Activated naive CD8-positive, alpha-beta T cell treated with anti-CD3 and anti-CD28 coated beads, Interleukin-2, amount 50 U/mL, for 16 hours (primary cell): ENCODE measurements around the gene MCTS1.
"Not testable (repeated sequence)": the region's sequence is repeated elsewhere in the genome, so short reads cannot be mapped to it uniquely, and the experiment has no call there.

Experiments
- DNase-seq: peaks from one replicate; pipeline ENCODE4 v3.0.0-alpha.2; 2020; ENCODE audit warnings: low read depth, low spot score

MCTS1 gene, protein sequence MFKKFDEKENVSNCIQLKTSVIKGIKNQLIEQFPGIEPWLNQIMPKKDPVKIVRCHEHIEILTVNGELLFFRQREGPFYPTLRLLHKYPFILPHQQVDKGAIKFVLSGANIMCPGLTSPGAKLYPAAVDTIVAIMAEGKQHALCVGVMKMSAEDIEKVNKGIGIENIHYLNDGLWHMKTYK

DNA sequence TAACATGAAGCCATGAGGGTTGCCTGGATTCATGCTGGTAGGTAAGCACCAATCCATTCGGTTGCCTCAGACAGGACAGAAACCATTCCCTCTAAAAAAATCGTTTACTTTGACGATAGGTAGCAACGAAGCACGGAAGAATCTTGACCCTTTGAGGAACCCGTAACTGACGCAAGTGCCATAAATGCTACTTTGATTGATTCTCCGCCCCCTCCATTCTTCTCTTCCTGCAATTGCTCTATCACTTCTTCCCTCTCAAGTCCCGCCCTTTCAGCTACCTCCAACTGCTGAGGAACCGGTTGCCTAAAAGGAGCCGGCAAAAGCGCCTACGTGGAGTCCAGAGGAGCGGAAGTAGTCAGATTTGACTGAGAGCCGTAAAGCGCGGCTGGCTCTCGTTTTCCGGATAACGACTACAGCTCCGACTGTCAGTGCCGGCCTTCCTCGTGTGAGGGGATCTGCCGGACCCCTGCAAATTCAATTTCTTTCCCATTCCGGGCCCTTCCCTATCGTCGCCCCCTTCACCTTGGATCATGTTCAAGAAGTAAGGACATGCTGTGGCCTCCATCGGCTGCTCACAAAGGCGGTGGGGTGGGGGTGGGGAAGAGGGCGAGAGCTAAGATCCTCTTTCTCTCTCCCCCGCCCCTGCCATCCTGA, at the start of gene MCTS1:
Gene MCTS1, plus strand, starts transcription at position 395 of the 654 bp plus-strand sequence. Its CDS starts 136 bp downstream, at position 531.
- peak; percentile 49 for DNase-seq

DNA sequence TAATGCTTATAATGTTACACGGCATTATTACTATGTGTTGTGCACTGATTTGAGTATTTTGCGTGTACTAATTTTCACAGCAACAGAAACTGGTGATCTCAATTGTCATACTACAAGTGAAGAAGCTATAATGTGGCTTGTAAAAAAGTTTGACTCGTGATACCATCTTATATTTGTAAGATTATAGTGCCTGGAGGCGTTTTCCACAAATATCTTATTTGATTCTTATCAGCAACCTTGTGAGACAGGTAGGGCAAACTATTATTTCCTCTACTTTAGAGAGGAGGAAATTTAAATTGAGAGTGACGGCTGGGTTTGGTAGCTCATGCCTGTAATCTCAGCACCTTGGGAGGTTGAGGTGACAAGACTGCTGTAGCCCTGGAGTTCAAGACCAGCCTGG, 47.6 kb upstream of the MCTS1 start:
- DNase-seq, result no peak

DNA sequence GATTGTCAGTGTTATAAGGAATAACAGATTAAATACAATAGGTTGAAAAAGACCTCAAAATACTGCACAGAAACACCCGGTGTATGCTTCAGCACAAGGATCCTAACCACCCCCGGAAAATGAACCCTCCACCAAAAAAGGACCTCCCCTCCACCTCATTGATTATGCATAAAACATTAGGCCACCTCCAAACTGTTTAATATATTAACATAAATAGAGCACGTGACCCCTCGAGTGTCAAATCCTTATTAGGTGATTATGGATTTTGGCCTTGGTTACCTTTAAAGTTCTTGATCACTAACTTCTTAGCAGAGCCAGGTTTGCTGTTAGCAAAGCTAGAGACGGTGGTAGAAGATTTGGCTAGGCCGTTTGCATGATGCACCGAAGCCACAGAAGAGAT, 44.1 kb upstream of the MCTS1 start:
- no peak for DNase-seq

DNA sequence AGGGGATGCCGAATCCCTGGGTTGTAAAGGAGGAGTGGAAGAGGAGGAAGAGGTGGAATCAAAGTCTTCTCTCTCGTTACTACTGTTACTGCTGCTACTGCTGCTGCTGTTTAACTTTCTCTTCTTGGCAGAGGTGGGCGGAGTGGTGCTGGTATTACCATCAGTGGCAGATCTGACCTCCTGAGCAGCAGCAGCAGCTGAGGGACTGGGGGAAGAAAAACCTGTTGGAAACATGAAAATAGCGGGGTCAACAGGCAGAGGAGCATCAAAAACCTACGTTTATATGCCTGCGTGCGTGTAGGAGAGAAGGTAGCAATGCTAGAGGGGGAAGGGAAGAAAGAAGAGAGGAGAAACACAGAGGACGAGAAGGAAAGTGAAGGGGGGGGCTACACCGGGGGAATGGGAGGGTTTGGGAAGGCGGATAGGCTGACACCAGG, 43.5 kb upstream of the MCTS1 start:
- DNase-seq, result no peak

DNA sequence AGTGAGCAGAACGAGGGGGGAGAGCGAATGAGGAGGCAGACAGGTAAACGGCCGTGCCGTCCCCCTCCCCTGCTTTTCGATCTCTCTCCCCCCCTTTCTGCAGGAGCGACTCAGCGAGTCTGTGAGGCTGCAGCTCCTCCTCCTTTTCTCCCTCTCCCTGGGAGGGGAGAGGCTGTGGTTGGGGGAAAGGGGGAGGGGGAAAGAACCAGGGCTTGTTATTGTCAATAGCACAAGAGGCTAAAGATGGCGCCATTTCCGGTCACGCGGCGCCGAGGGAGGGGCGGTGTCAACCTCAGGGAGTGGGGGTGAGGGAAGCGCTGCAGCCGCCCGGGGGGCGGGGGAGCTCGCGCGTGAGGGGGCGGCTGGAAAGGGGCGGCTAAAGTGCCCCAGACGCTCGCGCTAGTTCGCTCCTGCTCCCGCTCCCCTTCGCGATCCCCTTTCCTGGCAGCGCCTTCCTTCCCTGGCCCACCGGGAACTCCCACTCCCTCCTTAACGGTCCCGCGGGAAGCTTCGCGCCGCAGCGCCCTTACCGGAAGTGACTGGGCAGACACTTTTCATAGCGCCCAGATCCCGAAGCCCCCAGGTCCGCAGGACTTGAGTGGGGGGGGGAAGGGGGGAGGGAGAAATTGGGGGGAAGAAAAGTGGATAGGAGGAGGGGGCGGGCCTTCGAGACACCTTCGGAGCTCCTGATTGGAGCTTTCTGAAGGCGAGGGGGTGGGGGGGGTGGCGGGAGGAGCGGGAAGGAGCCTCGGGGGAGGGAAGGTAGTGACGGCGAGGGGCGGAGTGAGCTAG, 42.9 kb upstream of the MCTS1 start, which contains the start of gene CUL4B:
Gene CUL4B, minus strand, starts transcription at position 121 of the 792 bp plus-strand sequence. CDS start 324 bp downstream, outside the sequence.
- peak; percentile 66 for DNase-seq

DNA sequence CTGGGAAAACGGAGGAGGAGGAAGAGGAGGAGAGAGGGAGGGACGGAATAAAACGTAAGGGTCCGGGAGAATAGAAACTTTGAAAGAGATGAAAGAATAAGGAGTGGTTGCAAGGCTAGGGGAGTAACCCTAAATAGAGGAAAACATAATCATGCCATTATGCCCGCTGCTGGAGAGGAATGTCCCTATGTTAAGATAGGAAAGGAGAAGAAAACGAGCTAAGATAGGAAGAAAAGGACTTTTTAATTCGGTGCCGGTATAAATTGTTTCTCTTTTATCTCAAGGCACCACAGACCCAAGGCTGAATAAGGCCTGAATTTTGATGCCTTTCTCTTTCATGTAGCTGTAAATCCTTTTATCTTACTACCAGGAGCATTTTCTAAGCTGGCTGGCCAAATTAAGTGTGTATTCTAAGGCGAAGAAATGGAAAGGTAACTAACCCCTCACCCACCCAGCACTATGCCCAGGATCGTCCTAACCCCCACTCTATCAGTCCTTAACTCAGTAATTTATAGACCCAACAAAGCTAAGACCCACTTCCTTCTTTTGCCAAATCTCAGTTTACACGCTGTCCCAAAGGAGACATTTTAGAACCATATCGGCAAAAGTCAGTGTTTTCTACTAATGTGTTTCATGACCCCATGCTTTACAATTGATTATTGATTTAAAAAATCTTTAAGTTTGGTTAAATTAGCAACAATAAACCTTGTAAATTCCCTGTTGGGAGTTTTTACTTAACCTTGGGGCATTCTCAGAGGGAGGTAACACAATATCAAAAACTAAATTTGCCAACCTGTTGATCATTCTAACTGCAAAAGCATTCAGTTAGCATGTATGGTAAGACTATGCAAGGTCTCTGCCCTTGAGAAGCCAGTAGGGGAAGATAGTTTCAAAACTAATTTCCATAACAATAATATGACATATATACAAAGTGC, 42.0 kb upstream of the MCTS1 start:
- DNase-seq, result no peak

DNA sequence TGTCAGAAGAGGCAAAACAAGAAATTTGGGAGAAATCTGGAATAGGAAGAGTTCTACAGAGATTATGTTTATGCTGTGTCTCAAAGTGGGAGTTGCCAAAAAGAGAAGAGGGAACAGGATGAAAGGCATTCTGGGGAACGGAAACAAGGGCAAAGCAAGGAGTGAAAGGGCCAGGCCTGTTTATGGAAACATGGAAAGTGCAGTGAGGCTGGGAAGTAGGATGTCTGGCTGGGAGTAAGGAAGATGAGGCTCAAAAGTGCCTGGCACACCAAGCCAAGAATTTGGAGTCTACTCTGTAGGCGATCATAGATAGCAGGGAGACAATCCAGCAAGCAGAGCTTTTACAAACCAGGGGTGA, 41.4 kb upstream of the MCTS1 start:
- no peak for DNase-seq

DNA sequence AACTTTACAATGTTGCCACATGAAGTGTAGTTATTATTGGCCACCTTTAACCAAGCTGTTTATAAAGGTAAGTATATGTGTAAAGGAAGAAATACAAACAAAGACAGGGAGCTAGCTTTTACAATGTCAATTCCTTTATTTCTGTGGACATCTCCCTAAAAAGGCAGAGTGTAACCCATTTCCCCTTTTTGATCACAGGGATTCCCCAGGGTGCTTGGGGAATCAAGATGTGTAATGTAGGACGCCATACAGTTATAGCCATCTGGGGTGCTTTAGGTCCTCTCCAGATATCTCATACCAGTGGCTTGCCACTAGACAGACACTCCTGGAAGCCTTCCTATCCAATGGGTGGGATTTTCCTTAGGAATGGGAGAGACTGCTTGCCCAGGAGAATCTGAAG, 39.0 kb upstream of the MCTS1 start:
- DNase-seq, result no peak

DNA sequence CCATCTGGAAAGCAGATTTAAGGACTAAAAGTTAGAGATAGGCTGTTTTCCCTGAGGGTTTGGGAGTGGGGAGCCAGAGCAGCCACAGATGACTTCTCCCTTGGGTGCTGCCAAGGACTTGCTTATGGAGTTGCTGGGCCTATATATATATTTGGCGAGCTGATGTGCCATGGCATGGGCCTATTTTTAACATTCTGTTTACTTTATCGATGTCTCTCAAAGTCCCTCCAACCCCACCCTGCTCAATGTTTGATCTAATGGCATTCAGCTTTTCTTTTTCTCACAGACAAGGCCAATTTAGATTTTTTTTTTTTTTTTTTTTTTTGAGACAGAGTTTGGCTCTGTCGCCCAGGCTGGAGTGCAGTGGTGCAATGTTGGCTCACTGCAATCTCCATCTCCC, 37.1 kb upstream of the MCTS1 start:
- no peak for DNase-seq

DNA sequence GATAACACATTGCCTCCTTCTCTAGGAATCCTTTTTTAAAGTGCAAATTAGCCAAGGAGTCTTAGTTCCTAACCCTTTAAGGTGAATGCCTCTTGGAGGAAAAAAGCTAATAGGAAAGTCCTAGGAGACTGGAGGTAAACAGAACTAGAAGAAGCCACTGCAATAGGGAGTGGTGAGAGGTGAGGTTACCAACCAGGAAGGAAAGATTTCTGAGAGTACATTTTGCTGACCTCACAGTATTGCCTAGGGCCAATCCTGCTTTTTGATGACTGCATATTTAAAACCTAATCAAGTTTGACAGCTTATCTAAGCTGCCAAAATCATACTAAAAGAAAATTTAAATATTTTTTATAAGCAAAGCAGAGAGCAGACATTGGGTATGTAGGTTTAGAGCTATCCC, 35.9 kb upstream of the MCTS1 start:
- DNase-seq, result no peak

DNA sequence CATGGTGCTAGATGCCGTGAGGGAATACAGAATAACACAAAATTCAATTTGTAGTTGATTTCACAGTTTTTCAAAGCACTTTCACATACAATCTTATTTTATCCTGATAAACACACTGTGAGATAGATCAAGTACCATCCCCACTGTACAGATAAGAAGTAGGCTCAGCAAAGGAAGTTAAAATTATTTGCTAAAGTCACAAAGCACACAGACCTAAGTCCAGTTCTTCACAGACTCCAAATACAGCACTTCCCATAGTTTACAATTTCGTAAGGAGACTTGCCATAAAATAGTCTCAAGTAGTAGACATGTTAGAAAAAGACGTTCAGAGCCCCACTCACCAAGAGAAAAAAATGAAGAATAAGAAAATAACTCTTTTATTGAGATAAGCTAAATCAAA, 35.3 kb upstream of the MCTS1 start:
- no peak for DNase-seq

DNA sequence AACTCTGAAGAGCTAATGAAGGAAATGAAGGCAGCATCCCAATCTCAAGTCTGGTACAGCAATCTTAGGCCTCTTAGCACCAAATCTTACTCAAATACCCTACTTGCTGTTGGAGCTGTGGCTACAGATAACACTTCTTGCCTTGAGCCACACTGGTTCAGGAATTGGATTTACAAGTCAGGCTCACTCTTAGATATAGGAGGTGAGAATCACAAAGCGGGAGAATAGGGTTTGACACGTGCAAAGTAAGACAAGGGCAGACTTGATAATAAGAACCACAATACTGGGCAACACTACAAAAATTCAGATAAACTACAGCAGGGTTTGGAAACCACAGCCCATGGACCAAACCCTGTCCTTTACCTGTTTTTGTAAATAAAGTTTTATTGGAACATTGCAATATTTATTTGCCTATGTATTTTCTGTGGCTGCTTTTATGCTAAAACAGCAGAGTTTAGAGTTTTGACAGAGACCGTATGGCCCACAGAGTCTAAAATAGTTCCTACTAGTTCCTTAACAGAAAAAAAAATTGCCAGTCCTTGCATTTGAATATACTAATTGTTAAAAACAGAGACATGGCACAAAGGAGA, 33.8 kb upstream of the MCTS1 start:
- no peak for DNase-seq

DNA sequence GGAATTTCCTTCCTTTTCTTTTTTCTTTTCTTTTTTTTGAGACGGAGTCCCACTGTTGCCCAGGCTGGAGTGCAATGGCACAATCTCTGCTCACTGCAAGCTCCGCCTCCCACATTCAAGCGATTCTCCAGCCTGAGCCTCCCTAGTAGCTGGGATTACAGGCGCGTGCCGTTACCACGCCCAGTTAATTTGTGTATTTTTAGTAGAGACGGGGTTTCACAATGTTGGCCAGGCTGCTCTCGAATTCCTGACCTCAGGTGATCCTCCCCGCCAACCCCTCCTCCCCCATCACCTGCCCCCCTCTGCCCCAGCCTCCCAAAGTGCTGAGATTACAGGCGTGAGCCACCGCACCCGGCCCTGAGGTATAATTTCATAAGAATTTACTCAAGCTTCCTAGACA, 30.1 kb upstream of the MCTS1 start:
- not testable (repeated sequence) for DNase-seq

DNA sequence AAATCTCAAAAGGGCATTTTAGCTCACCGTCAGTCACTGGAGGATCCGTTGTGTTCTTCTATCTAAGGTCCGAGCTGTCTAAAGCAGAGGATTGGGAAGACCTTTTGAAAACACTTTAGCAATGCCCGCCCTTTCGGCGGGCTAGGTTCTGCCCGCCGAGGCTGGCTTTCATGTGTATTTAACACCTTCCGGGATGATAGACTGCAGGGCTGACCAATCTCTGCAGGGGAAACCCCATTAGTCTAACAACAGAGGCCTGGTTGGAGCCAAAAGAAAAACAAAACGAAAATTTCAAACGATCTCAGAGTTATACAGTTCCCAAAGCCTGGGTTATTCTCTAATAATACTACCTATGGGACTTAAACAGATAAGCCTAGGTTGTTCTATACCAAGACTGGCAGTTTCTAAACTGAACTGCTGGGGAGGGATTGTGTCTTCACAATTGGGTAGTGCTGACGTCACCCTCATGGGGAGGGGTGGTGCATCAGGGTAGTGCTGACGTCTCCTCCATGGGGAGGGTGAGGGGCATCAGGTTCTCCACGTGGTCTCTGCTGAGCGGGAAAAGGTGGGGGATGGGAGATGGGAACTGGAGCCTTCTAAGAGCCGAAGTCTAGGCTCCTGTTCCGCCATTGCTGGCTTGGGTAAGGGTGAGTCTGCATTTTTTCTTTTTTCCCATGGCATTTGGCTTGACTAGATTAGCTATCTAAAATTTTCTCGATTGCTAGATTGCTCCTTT, 28.4 kb upstream of the MCTS1 start:
- DNase-seq, result no peak

DNA sequence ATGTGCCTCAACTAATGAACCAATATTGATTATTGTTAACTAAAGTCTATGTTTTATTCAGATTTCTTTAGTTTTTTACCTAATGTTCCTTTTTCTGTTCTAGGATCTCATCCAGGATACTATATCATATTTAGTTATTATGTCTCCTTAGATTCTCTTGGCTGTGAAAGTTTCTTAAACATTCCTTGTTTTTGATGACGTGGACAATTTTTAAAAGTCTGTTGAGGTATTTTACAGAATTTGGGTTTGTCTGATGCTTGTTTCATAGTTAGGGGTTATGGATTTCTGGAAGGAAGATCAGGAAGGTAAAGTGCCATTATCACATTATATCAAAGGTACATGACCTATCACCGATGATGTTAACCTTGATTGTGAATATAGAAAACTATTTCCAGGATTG, 18.2 kb upstream of the MCTS1 start:
- DNase-seq, result no peak

DNA sequence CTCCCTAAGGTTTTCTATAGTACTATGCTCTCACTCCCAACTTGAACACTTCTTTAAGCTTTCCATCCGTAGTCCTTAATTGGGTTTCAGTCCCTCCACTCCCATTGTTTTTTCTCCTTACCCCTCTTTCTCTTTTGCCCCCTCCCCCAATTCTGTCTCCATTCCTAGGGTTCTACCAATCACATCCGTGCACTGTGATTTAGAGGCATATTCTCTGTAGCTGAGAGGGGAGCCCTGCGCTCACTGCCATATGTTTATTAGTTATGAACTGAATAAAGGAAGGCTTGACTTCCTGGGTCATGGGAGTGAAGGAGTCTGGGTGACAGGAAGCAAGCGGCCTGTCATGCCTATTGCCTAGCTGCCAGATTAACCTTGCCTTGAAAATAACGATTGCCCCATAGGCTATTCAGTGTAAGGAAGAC, 471 bp downstream of the MCTS1 start:
- no peak for DNase-seq

DNA sequence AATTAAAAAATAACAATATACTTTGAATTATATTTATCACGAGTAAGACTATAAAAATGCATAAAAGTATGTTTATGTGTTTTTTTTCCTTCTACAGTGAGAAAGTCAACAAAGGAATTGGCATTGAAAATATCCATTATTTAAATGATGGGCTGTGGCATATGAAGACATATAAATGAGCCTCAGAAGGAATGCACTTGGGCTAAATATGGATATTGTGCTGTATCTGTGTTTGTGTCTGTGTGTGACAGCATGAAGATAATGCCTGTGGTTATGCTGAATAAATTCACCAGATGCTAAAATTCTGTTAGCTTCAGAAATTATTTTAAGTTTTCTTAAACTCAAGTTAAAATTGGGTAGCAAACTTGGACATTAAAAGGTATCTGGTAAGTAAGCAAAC, 8.2 kb downstream of the MCTS1 start:
- no peak for DNase-seq

DNA sequence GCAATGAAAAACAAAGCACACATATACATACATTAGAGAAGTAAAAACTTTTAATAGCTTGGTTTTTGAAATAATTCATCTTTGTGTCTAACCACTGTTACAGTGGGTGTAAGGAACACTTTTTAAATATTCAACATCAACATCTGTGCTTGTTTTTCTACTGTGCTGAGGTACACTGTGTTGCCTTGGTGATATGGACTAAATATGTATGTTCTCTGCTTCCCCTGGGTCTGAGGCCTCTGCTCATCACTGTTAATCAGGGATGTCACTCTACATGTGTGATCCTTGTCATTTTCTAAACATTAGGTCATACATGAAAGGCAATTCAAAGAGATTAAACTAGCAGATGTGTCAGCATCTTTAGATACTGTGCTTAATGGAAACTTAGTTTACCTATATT, 10.9 kb downstream of the MCTS1 start:
- DNase-seq, result no peak

DNA sequence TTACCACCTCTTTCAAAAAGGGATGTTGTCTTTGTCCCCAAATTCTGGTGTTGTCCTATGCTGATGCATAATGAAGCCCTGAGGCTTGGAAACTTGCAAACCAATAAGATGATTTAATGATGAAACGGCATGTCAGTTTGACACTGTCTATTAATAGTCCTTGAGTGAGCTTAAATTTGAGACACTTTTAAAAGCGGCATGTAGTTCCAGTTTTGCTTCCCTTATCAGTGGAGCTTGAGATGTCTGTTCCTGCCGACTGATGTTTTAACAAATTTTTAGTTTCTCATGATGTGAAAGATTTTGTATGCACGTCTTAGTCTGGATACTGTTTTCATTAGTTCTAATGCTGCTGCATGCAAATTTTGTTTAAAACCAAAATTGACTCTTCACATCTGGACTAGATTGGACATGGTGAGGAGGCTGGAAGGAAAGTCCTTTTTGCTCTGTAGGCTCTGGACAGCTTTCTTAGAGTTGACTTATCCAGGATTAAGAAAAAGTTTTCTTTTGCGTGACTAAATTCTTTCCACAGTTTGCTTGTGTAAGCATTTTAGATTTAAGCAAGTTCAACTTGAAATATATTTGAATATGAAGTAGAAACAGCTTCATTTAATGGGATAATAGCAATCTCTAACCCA, 14.2 kb downstream of the MCTS1 start:
- no peak for DNase-seq

DNA sequence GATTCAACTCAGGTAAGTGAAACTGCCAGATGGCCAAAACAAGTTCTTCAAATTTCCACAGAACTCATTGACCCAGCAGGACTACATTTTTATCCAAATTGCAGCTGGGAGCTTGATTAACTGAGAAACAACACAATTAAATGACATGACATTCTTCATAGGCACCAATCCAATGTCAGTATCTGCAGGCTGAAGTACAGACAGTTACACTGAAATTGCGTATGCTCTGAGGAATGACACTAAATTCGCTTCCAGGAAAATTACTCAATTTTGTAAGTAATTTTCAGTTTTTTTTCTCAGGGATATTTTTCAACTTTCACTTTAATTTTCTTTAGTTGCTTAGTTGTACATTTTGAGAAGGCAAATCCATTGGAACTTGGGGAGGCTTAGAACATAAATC, 21.5 kb downstream of the MCTS1 start:
- DNase-seq, result no peak
